WI38 (cell line): ENCODE measurements around the gene PCNT.
"Not testable (repeated sequence)": the region's sequence is repeated elsewhere in the genome, so short reads cannot be mapped to it uniquely, and the experiment has no call there.

Experiments used
- H3K4me3 ChIP-seq: 2 replicates; pipeline ENCODE4 v1.5.1; 2011; ENCODE audit warnings: low read depth, mild to moderate bottlenecking, control low read depth, low read length
- CTCF ChIP-seq: IDR thresholded peaks from 2 replicates; pipeline ENCODE4 v1.5.1; 2012; ENCODE audit warnings: low read depth, mild to moderate bottlenecking, control low read depth, low read length

PCNT gene

GRCh38 chr21:46441961-46442498, 118.1 kb downstream of the PCNT start:
- H3K4me3 ChIP-seq = no peak overlapping the region
- no peak for TF ChIP-seq CTCF

- no peak for TF ChIP-seq CTCF
- H3K4me3 ChIP-seq = no peak overlapping the region
Measured at GRCh38 chr21:46442938-46443337, 119.0 kb downstream of the PCNT start.

GRCh38 chr21:46443910-46444309, 120.0 kb downstream of the PCNT start:
- no peak overlapping the region for H3K4me3 ChIP-seq
- TF ChIP-seq CTCF = no peak

GRCh38 chr21:46448108-46448507, 124.2 kb downstream of the PCNT start:
- no peak for TF ChIP-seq CTCF

GRCh38 chr21:46448855-46449254, 124.9 kb downstream of the PCNT start:
- H3K4me3 ChIP-seq = not testable (repeated sequence)

More at GRCh38 chr21:46448108-46448507, 124.2 kb downstream of the PCNT start:
- no peak overlapping the region for H3K4me3 ChIP-seq

- H3K4me3 ChIP-seq = no peak overlapping the region
- no peak for TF ChIP-seq CTCF
Measured at GRCh38 chr21:46452710-46453109, 128.8 kb downstream of the PCNT start.

GRCh38 chr21:46454142-46454541, 130.2 kb downstream of the PCNT start:
- TF ChIP-seq CTCF = no peak
- H3K4me3 ChIP-seq = no peak overlapping the region
